NCI-H187 treated with DMSO at 0.1 percent for 48 hours (cell line): ENCODE measurements around the gene KCNH4.

Source experiments
- DNase-seq: peaks from one replicate; lab custom pipeline; 2025; lab: John Stamatoyannopoulos, UW

Gene KCNH4

GRCh38 chr17:42136654-42137051 lies 44.3 kb downstream of the KCNH4 start:
- no peak for DNase-seq

GRCh38 chr17:42135664-42136653 lies 45.0 kb downstream of the KCNH4 start:
- no peak for DNase-seq

GRCh38 chr17:42135151-42135550 lies 45.8 kb downstream of the KCNH4 start:
- DNase-seq, result no peak

GRCh38 chr17:42133461-42134041 lies 47.4 kb downstream of the KCNH4 start:
- DNase-seq, result peak; percentile 65

- peak; percentile 65 for DNase-seq
These were observed 48.0 kb downstream of the KCNH4 start for GRCh38 chr17:42132941-42133340.

GRCh38 chr17:42131981-42132432 lies 48.9 kb downstream of the KCNH4 start:
- DNase-seq, result no peak

GRCh38 chr17:42131232-42131631 lies 49.7 kb downstream of the KCNH4 start:
- no peak for DNase-seq

- no peak for DNase-seq
These were observed 50.5 kb downstream of the KCNH4 start for GRCh38 chr17:42130310-42130936.

GRCh38 chr17:42129109-42129837 lies 51.7 kb downstream of the KCNH4 start:
- DNase-seq, result no peak

GRCh38 chr17:42127414-42127813 lies 53.5 kb downstream of the KCNH4 start:
- DNase-seq, result no peak

GRCh38 chr17:42126836-42127235 lies 54.1 kb downstream of the KCNH4 start:
- DNase-seq, result no peak

GRCh38 chr17:42125565-42125964 lies 55.4 kb downstream of the KCNH4 start:
- DNase-seq, result no peak

GRCh38 chr17:42124256-42124655 lies 56.7 kb downstream of the KCNH4 start:
- no peak for DNase-seq

- DNase-seq, result peak; percentile 51
These were observed 58.3 kb downstream of the KCNH4 start, which contains the start of gene HSPB9 for GRCh38 chr17:42122371-42123303. Gene HSPB9 (plus strand): TSS chr17:42122804. CDS start chr17:42122851, 47 bp downstream.

- DNase-seq, result no peak
These were observed 59.9 kb downstream of the KCNH4 start, which contains the start of gene KAT2A for GRCh38 chr17:42120770-42121769. Gene KAT2A (minus strand): TSS chr17:42121367. CDS start chr17:42121304, 63 bp downstream.

- DNase-seq, result no peak
These were observed 60.7 kb downstream of the KCNH4 start for GRCh38 chr17:42120161-42120769.

GRCh38 chr17:42119301-42119700 lies 61.6 kb downstream of the KCNH4 start:
- DNase-seq, result no peak

- no peak for DNase-seq
These were observed 62.4 kb downstream of the KCNH4 start for GRCh38 chr17:42118545-42118944.

- no peak for DNase-seq
These were observed 62.8 kb downstream of the KCNH4 start for GRCh38 chr17:42118126-42118510.
